ENCODE data around the gene EEF1AKMT3.
A peak's percentile ranks its signal among the peaks of the same experiment; 100 is the strongest.

The EEF1AKMT3 gene

GRCh38 chr12:57821474-57822214 is 49.2 kb downstream of the EEF1AKMT3 start:
- Histone ChIP-seq H3K9me3 (no peaks in the 10 kb centered on the region), H3K27ac (no peak overlapping the region), H3K4me3 (no peak overlapping the region), H3K36me3 (peaks cover 76 to 85% (median 85%) of the 10 kb centered on the region in 3 donors), H3K27me3 (no peaks in the 10 kb centered on the region), H3K4me1 (peaks cover 0 to 39% (median 21%) of the 10 kb centered on the region in 4 donors)
- intact Hi-C loops (cut with DNase I; ENCODE audit: low total_unique reads): no loop called here
- DNase-seq: no peak
- no peak for TF ChIP-seq CTCF (IDR thresholded peaks at IDR 0.05)

- Histone ChIP-seq H3K9me3 (no peaks in the 10 kb centered on the region), H3K27ac (no peak overlapping the region), H3K36me3 (peaks cover 85 to 94% (median 94%) of the 10 kb centered on the region in 3 donors), H3K4me3 (no peak overlapping the region), H3K27me3 (no peaks in the 10 kb centered on the region), H3K4me1 (peaks cover 0 to 38% (median 19%) of the 10 kb centered on the region in 4 donors)
- no peak for TF ChIP-seq CTCF (IDR thresholded peaks at IDR 0.05)
- intact Hi-C loops (cut with DNase I; ENCODE audit: low total_unique reads): no loop called here
- DNase-seq: no peak
Measured at GRCh38 chr12:57822392-57823130, 50.1 kb downstream of the EEF1AKMT3 start.

GRCh38 chr12:57823131-57823907 is 50.9 kb downstream of the EEF1AKMT3 start:
- Histone ChIP-seq H3K9me3 (no peaks in the 10 kb centered on the region), H3K36me3 (peaks cover 92 to 100% (median 99%) of the 10 kb centered on the region in 3 donors), H3K27ac (no peak overlapping the region), H3K27me3 (no peaks in the 10 kb centered on the region), H3K4me1 (peaks cover 0 to 34% (median 19%) of the 10 kb centered on the region in 4 donors), H3K4me3 (no peak overlapping the region)
- intact Hi-C loops (cut with DNase I; ENCODE audit: low total_unique reads): no loop called here
- TF ChIP-seq CTCF (IDR thresholded peaks at IDR 0.05): no peak
- DNase-seq: no peak

GRCh38 chr12:57823908-57824640 is 51.7 kb downstream of the EEF1AKMT3 start:
- no peak overlapping the region for H3K27ac ChIP-seq
- no peak for TF ChIP-seq CTCF (IDR thresholded peaks at IDR 0.05)
- H3K36me3 ChIP-seq: peaks cover 98 to 100% (median 99%) of the 10 kb centered on the region in 3 donors
- intact Hi-C loops (cut with DNase I; ENCODE audit: low total_unique reads): no loop called here
- H3K27me3 ChIP-seq: no peaks in the 10 kb centered on the region
- H3K9me3 ChIP-seq: no peaks in the 10 kb centered on the region
- H3K4me3 ChIP-seq: no peak overlapping the region
- DNase-seq: no peak
- H3K4me1 ChIP-seq: peaks cover 0 to 40% (median 26%) of the 10 kb centered on the region in 4 donors

- H3K9me3 ChIP-seq: no peaks in the 10 kb centered on the region
- no peak overlapping the region for H3K4me3 ChIP-seq
- no peak for TF ChIP-seq CTCF (IDR thresholded peaks at IDR 0.05)
- peak overlapping the region in 1 of 2 donors; percentile 11 for H3K27ac ChIP-seq
- peaks cover 0 to 53% (median 40%) of the 10 kb centered on the region in 4 donors for H3K4me1 ChIP-seq
- H3K27me3 ChIP-seq: no peaks in the 10 kb centered on the region
- H3K36me3 ChIP-seq: peaks cover 89 to 90% (median 90%) of the 10 kb centered on the region in 3 donors
- intact Hi-C loops (cut with DNase I; ENCODE audit: low total_unique reads): no loop called here
- DNase-seq: no peak
Measured at GRCh38 chr12:57825451-57825850, 53.0 kb downstream of the EEF1AKMT3 start.
